ENCODE data around the gene RABEP2.
"Not testable (repeated sequence)": the region's sequence is repeated elsewhere in the genome, so short reads cannot be mapped to it uniquely, and the experiment has no call there.

The RABEP2 gene

GRCh38 chr16:28931801-28932225 is 6.8 kb upstream of the RABEP2 start, which contains the start of gene CD19:
CD19 (plus strand) TSS chr16:28931971; CDS start chr16:28932001, 30 bp downstream.
- DNase-seq = no peak

- no peak for DNase-seq
Measured at GRCh38 chr16:28930652-28931051, 5.6 kb upstream of the RABEP2 start.

- DNase-seq = no peak
Measured at GRCh38 chr16:28930203-28930602, 5.2 kb upstream of the RABEP2 start.

- DNase-seq = no peak
Measured at GRCh38 chr16:28927815-28928214, 2.8 kb upstream of the RABEP2 start.

GRCh38 chr16:28926284-28926683 is 1.2 kb upstream of the RABEP2 start:
- DNase-seq = not testable (repeated sequence)

- peak; percentile 46 to 64 for DNase-seq
Measured at GRCh38 chr16:28925386-28926228, 569 bp upstream of the RABEP2 start.

- no peak for DNase-seq
Measured at GRCh38 chr16:28924399-28924761, 658 bp downstream of the RABEP2 start.

- DNase-seq = no peak
Measured at GRCh38 chr16:28923652-28924398, 1.2 kb downstream of the RABEP2 start.

- no peak for DNase-seq
Measured at GRCh38 chr16:28923231-28923587, 1.8 kb downstream of the RABEP2 start.

GRCh38 chr16:28918698-28919097 is 6.3 kb downstream of the RABEP2 start:
- no peak for DNase-seq

GRCh38 chr16:28917095-28917494 is 7.9 kb downstream of the RABEP2 start:
- DNase-seq = no peak

- DNase-seq = no peak
Measured at GRCh38 chr16:28915181-28915580, 9.9 kb downstream of the RABEP2 start.

GRCh38 chr16:28913946-28914724 is 10.9 kb downstream of the RABEP2 start:
- no peak for DNase-seq

GRCh38 chr16:28912558-28912957 is 12.5 kb downstream of the RABEP2 start:
- no peak for DNase-seq

- no peak for DNase-seq
Measured at GRCh38 chr16:28910086-28911031, 14.7 kb downstream of the RABEP2 start.

GRCh38 chr16:28905800-28906372 is 19.2 kb downstream of the RABEP2 start:
- DNase-seq = no peak

- DNase-seq = no peak
Measured at GRCh38 chr16:28905229-28905754, 19.7 kb downstream of the RABEP2 start.

- no peak for DNase-seq
Measured at GRCh38 chr16:28904828-28905227, 20.2 kb downstream of the RABEP2 start.

GRCh38 chr16:28904363-28904762 is 20.7 kb downstream of the RABEP2 start:
- no peak for DNase-seq

- no peak for DNase-seq
Measured at GRCh38 chr16:28903344-28904042, 21.5 kb downstream of the RABEP2 start.

GRCh38 chr16:28902909-28903308 is 22.1 kb downstream of the RABEP2 start:
- no peak for DNase-seq

Data from AML-193 (cell line).